GM21717 (cell line): ENCODE data around the gene HID1.
"Not testable (repeated sequence)": the region's sequence is repeated elsewhere in the genome, so short reads cannot be mapped to it uniquely, and the experiment has no call there.

Experiments used
- ATAC-seq: cut with Tn5 transposase; IDR thresholded peaks from one replicate; pipeline ENCODE4 v1.9.1; 2021; ENCODE audit warnings: mild to moderate bottlenecking, moderate library complexity; ENCODE audit not compliant: unreplicated experiment

HID1 gene

DNA sequence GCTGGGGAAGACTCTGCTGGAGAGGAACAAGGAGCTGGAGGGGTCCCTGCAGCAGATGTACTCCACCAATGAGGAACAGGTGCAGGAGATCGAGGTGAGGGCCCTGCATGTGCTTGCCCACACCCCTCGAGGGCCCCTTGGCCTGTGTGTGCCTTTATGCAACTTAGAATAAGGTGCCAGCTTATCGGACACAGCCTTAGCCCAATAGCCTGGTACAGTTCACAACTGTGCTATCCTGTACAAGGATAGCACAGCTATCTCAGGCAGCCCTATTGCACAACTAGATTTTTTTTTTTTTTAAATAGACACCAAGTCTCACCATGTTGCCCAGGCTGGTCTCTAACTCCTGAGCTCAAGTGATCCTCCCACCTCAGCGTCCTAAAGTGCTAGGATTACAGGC lies 27.0 kb upstream of the HID1 start:
- ATAC-seq: no peak

DNA sequence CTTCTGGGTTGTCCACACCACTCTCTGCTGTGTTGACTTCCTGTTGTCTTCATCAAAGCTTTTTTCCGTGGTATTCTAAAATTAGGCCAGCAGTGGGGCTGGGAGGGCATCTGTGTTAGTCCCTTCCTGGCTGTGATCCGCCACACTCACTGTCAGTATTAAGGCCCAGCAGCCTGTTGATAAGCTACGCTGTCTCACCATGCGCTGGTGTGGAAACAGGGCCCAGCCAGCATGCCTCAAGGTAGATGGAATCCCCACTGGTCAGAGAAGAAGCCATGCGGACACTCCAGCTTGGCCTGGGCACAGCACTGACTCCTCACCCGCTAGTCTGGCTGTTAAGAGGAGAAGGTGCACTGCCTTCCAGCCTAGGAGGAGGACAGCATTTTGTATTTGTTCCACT lies 26.2 kb upstream of the HID1 start:
- ATAC-seq: no peak

DNA sequence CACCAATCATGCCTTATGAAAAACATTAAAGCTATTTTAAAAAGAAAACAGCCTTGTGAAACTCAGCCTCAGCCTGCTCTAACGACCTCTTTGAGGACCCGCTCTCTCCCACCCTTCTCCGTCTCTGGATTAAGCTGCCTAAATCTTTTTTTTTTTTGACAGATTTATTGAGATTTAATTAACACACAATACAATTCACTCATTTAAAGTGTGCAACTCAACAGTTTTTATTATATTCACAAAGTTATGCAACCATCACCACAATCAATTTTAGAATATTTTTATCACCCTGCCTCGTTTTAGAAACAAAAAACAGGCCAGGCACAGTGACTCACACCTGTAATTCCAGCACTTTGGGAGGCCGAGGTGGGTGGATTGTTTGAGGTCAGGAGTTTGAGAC lies 23.3 kb upstream of the HID1 start:
- ATAC-seq: no peak

DNA sequence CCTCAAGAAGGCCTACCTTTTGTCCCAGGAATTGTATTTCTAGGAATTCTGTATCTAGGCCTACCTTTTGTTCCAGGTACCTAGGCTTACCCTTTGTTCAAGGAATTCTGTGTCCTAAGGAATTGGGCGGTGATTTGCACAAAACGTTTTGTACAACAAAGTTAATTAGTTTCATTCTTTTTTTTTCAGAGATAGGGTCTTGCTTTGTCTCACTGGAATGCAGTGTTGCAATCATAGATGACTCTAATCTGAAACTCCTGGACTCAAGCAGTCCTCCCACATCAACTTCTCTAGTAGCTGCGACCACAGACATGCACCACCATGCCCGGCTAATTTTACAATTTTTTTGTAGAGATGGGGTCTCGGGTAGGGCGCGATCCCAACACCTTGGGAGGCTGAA lies 21.9 kb upstream of the HID1 start:
- no peak for ATAC-seq

DNA sequence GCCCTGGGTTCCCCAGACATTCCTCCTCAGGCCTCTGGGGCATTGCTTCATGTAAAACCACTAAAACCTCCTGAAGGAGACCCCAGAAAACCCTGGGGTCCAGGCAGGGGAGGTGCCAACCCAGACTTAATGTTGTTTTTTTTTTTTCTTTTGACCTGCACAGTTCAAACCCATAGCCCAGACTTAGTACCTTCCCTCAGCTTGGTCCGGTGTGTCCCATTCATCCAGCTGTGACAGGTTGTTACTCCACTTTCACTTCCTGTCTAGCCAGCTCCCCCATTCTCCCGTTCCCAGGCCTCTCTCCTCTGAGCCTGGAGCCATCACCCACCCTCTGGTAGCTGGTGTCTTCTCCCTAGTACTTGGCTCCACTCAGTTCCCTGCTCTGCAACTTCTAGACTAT lies 19.7 kb upstream of the HID1 start:
- no peak for ATAC-seq

DNA sequence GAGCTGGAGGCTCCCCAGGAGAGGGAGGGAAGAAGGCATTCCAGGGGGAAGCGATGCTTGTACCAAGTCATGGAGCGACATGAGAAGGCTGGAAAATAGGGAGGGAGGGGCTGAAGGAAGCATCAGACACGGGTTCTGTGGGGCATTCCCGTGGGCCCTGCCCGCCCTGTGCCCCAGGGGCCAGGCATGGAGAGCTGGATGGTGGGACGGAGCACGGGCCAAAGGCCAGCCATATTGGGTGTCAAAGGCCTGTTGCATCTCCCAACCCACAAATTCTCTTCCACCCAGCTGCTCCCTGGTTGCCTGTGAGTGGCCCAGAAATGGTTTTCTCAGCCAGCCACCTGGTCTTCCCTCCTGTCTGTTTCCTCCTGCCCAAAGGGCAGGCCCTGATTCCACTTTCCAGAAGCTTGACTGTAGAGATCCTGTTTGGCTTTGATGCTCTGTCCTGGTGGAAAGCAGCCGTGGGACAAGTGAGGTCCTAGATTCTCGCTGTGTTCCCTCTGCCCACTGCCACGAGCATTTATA lies 18.1 kb upstream of the HID1 start:
- ATAC-seq: no peak

DNA sequence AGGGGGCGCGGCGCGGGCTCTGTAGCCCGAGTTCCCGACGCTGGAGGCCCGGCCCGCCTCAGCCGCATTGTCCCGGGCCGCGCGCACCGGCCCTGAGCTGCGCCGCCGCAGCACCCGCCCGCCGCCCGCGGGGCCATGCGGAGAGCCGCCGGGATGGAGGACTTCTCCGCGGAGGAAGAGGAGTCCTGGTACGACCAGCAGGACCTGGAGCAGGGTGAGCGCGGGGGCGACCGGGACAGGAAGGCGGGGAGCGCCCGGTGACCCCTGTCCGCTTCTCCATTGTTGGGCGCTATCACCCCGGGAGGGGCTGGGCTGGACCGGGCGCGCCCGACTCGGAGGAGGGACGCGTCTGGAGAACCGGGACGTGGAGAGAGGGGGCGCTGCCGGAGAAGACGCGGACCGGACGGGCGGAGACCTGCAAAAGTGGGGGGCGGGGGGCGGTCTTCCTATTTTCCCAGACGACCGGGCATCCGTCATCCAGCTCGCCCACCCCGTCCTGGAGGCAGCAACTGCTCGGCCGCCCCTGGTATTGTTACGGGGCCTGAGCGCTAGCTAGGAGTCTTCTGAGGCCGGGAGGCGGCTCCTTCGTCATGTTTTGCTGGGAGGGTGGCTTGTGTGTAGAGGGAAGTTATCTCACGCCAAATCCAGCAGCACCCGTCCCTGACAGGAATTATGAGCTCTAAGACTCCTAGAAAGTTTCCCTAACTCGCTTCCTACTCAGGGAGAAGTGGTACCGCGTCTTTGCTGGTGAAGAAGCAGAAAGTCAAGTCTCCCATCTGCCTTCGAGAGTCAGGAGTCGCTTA lies 15.6 kb upstream of the HID1 start:
- ATAC-seq: no peak

DNA sequence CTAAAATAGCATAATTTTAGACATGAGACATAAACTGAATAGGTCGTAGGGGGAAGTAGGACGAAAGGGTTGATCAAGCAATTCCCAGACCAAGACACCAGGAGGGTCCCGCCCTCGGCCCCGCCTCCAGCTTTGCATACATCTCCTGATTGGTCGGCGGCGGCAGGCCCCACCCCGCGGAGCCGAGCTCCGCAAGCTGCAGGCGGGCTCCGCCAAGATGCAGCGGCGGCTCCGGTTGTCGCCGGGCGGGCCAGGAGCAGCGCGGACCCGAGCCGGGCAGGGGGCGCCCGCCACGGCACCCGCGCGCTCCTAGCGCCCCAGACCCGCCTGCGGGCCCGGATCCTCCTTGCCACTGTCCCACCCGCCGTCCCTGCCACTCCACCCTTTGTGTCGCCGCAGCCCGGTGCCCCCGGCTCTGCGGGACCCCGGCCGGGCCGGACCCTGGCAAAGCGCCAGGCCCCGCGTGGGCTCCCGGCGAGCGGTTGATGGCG lies 14.9 kb upstream of the HID1 start, which contains the start of gene CDR2L:
Gene CDR2L, plus strand, starts transcription at position 215 of the 491 bp plus-strand sequence. CDS start 412 bp downstream, outside the sequence.
- peak; percentile 87 for ATAC-seq

DNA sequence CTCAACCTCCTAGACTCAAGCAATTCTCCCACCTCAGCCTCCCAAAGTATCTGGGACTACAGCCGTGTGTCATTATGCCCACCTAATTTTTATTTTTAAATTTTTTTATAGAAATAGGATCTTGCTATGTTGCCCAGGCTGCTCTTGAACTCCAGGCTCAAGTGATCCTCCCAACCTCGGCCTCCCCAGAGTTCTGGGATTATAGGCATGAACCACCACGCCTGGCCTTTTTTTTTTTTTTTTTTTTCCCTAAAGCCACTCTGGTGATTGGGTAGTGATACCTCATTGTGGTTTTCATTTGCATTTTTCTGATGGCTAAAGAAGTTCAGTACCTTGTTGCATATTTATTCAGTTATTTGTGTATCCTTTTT lies 13.6 kb upstream of the HID1 start:
- no peak for ATAC-seq

DNA sequence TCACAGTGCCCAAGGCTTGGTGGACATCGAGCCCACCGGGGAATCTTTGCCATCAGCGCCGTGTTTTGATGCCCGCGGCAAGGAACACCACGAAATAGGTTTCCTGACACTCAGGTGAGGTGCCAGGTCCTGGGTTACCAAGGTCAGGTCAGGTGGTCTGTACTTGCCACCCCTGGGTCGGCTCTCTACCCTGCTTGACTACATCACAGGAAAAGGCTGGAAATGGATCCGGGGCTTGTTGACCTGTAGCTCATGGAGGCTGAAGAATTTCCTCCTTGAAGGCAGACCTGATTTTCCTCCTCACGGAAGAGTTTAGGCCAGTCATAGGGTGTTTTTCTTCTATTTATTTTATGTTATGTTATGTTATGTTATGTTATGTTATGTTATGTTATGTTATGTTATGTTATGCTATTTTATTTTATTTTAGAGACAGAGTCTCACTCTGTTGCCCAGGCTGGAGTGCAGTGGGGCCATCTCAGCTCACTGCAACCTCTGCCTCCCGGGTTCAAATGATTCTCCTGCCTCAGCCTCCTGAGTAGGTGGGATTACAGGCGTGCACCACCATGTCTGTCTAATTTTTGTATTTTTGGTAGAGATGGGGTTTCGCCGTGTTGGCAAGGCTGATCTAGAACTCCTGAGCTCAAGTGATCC lies 10.2 kb upstream of the HID1 start:
- ATAC-seq: not testable (repeated sequence)

DNA sequence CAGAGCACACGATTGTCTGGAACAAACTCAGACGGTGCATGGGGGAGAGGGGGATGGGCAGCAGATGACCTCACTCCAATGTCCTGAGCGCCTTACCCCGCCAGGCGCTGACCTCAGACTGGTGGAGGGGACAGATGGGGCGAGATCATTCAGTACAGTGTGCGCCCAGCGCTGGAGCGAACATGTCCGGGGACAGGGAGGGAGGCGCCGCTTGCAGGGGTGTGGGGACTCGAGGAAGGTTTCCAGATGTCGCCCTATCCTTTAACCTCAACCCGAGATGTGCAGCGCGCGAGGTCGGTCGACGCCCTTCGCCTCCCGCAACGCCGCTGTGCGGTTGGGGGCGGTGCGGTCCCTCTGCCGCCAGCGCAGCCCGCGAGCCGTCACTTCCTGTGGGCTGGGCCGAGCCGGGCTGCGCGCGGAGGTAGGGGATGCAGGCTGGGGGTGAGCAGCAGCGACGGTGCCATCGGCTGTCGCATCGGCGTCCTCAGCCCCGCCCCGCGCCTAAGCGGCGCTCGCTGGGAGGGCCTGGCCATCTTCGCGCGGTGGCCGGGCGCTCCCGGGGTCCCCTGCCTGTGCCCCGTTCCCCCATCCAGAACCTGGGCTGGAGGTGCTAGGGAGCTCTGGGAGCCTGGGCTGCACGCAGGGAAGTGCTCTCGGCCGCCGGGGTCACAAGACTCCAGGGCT lies 9.6 kb upstream of the HID1 start:
- no peak for ATAC-seq

DNA sequence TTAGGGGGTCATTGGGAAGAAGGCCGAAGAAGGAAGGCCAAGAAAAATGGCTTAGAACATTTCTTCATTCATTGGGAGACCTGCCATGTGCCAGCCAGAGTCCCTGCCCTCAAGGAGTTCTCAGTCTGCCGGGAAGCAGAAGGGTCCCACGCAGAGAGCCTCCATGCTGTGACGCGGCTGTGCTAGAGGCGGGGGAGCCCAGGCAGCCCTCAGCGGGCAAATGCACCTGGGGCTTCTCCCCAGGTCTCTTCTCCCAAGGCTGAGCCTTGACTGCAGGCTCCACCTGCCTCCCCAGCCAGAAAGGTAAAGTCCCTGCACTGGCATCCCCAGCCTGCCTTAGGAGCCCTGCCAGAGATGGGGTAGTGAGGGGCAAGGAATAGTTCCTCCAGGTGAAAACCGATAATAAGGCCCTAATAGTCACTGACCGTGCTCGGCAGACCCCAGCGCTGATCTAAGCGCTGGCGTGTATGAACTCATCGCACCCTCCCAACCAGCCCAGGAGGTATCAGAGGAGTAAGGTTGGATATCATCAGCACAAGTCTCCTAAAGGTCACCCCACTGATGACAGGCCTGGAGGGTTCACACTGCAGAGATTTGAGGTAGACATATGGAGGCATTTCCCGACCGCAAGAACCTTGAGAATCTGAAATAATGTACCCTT lies 8.9 kb upstream of the HID1 start:
- ATAC-seq: no peak

DNA sequence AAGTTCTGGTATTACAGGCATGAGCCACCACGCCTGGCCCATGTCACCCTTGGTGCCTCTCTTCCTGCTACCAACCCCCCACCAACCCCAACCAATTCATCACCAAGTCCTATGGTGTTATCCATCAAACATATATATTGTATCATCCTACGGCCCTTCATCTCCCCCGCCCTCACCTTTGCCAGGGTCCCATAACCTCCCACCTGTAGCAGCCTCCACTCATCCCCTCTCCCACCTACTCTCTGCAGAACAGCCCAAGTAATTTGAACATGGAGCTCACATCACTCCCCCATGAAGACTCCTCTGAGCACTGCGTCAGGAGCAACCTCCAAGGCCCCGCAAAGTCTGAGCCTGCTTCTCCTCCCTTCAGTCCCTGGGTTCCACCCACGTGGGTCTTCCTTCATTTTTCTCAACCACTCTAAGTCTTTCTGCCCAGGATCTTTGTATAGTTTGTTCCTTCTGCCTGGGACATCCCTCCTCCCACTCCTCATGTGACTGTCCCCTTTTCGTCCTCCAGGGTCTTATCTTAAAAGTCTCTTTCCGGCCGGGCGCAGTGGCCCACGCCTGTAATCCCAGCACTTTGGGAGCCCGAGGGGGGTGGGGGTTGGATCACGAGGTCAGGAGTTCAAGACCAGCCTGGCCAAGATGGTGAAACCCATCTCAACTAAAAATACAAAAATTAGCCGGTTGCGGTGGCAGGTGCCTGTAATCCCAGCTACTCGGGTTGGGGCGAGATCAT lies 7.0 kb upstream of the HID1 start:
- no peak for ATAC-seq

DNA sequence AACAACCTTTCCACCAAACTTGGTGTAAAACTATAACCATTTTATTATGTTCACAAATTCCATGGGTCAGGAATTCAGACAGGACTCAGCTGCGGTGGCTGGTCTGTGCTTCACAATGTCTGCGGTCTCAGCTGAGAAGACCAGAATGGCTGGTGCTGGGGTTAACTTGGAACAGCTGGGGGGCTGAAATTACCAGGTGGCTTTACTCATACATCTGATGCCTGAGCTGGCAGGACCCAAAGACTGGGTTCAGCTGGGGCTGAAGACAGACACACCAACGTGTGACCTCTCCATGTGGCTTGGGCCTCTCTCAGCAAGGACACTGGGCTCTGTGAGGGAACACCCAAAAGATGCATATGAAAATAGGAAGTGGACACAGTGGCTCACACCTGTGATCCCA lies 5.7 kb upstream of the HID1 start:
- no peak for ATAC-seq

DNA sequence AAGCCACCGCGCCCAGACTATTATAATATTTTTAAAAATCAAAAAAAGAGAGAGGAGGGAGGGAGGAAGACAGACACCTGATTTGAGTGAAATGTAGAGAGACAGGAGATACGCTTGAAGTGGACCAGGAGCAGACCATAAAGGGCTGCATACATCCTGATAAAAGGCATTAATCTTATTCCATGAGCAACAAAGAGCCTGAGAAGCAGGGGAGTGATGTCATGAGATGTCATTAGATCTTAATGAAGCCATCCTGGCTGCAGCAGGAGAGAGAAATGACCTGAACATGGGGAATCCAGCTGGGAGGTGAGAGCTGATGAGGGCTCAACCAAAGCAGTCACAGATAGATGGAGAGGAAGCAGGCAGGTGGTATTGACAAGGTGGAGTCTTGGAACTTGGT lies 5.2 kb upstream of the HID1 start:
- no peak for ATAC-seq

DNA sequence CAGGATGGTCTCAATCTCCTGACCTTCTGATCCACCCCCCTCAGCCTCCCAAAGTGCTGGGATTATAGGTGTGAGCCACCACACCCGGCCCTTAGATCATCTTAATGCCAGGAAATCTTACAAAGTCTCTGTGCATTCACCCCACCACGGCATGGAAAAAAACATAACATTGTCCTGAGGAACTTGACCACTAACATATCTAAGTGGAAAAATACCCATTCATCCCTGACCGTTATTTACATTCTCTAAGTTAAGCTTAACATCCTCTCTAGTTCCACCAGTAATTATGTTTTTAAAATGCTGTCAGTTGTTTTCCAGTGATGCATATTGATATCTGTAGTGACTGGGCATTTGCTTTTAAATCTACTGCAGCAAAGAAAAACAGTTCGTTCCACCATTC lies 3.4 kb upstream of the HID1 start:
- no peak for ATAC-seq

DNA sequence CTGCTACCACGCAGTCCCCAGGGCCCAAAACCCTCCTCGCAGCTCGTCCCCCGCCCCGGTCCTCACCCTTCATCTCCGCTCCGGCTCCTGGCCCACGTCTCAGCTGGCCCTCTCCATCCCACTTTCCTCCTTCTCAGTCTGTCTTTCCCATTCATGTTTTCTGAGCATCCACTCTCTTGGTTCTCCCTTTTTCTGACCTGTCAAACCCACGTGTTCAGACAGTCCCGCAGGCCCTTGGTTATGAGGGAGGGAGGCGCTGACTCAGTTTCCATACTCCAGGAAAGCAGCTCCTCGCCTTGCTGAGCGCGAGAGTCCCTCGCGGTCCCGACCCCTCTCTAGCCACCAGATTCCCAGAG lies 392 bp upstream of the HID1 start:
- no peak for ATAC-seq

DNA sequence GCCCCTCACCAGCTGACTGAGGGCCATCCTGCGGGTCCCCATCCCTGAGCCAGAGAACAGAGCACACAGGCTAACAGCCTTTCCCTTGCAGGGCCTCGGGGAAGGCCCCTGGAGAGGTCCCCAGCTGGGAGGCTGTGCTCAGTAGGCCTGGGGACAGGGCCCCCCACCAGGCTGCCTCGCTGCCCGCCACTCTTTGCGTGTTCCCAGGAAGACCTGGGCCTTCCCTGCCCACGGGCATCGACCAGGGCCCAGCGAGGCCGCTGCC lies 785 bp downstream of the HID1 start:
- no peak for ATAC-seq

DNA sequence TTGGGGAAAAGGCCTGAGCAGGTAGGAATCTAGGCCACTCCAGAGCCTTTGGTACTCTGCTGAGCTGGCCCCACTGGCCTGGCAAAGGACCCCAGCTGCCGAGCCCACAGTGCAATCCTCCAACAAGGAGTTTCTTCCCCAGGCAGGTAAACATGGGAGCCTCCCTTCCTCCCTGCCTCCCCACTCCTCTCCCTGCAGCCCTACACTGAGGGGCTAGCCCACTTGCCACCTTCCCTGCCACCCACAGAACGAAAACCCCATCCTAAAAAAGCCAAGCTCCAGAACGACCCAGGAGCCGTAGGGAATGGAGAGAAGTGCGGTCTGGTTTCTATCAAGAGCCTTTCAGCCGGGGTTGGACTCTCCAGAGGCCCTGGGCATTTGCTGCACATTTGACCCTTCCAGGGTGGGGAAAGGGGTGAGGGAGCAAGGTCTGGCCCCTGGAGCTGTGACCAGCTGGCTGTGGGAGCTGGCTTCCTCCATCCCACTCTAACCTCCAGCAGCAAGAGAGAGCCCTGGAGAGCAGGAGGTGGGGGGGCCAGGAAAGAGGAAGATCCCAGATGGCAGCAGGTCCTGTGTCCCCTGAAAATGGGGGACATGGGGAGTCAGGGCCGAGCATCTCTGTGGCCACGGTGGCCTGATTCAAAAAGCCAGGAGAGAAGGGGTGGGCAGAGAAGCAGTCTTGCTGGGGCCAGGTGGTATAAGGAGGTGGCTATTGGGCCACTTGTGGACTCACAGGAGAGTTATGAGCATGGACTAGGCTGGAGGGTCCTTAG lies 1.3 kb downstream of the HID1 start:
- ATAC-seq: no peak

DNA sequence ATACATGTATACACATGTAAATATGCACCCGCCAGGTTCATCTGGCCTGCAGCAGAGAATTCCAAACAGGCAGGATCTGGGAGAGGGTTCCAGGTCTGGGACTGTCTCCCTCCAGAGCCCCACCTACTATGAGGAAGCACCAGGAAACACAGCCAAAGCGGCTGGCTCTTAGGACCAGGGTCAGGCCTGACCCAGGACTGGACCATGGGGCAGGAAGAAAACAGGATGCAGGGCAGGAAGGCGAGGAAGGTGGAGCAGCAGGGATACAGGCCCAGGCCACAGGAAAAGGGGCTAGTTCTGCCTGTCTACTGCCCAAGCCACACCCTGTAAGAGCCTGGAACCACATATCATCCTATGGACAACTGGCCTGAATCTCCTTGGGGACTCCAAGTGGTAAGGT lies 2.2 kb downstream of the HID1 start:
- no peak for ATAC-seq
